GM10266 (cell line): ENCODE measurements around the gene CDYL2.

Experiments used
- DNase-seq: peaks from one replicate; pipeline ENCODE4 v3.0.0; 2012; ENCODE audit errors: extremely low spot score
- TF ChIP-seq, protein P1 (sequence below): IDR thresholded peaks from 2 replicates; pipeline ENCODE4 v1.5.1; 2012; ENCODE audit warnings: mild to moderate bottlenecking, low read depth; ENCODE audit not compliant: control insufficient read depth, insufficient read depth; ENCODE audit errors: missing control alignments

CDYL2 gene

DNA sequence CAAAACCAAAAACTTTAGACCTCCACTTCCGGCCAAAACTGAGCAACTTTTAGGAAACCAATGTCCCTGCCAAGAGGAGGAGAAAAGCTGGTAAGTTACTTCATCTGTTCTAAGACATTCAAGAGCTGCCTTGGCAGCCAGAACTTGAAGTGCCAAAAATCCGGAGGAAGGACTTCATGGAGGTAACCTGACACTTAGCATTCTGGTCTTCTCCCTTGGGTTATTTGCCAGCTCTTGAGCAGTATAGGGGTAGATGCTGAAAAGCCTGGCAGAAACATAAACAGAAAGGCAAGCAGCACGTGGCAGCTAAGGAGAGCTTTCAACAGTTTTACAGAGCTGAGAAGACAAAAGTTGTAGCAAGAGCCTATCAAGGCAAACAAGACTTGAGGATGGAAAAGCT lies 53.2 kb downstream of the CDYL2 start:
- TF ChIP-seq, protein P1, sequence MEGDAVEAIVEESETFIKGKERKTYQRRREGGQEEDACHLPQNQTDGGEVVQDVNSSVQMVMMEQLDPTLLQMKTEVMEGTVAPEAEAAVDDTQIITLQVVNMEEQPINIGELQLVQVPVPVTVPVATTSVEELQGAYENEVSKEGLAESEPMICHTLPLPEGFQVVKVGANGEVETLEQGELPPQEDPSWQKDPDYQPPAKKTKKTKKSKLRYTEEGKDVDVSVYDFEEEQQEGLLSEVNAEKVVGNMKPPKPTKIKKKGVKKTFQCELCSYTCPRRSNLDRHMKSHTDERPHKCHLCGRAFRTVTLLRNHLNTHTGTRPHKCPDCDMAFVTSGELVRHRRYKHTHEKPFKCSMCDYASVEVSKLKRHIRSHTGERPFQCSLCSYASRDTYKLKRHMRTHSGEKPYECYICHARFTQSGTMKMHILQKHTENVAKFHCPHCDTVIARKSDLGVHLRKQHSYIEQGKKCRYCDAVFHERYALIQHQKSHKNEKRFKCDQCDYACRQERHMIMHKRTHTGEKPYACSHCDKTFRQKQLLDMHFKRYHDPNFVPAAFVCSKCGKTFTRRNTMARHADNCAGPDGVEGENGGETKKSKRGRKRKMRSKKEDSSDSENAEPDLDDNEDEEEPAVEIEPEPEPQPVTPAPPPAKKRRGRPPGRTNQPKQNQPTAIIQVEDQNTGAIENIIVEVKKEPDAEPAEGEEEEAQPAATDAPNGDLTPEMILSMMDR, result no peak
- no peak for DNase-seq

DNA sequence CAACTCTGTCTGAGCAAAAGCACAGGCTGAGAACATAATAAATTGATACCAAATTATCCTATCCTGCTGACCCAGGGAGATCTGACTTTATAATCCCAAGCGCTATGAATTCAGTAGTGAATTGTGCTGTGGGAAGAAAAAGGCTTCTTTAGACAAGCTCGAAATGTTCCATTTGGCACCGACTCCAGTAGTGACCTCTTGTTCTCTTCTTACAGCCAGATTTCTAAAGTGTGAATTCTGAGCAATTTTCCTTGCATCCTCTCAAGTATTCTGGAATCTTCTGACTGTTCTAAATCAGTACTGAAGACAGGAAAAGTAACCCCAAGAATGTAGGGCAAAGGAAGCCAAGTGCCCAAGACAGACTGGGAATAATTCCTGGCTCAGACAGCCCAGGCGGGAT lies 58.2 kb downstream of the CDYL2 start:
- TF ChIP-seq, protein P1, result no peak
- DNase-seq, result no peak

DNA sequence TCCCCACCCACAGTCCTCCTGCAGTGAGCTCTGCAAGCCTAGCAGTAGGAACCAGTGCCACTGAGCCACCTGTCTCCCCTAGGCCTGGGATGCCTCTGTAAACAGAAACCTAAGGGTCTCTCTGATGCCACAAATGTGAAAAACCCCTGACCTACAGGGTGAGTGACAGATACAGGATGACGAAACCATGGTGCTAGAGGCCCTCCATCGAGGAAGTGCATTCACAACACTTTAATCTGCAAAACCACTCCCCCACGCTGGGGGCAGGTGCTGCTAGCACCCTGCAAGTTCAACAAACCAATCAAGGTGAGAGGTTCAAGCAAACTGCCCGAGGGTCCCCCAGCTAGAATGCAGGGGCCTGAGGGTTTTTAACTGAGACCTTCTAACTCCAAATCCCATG lies 59.5 kb downstream of the CDYL2 start:
- DNase-seq, result no peak
- TF ChIP-seq, protein P1, result no peak

DNA sequence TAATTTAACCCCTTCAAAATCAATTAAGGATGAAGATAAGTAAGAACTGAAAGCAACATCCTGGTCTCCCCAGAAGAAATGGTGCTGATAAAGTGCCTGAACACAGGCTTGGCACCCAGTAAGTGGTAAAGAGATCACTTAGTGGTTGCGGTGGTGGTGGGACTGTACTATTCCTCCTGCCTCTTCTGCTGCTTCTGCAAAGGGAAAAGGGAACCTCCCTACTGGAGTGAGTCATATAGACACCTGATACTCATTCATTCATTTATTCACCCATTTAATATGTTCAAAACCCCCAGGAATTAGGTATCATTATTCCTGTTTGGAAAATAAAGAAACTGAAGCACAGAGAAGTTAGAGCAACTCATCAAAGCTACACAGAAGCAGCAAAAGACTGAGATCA lies 60.6 kb downstream of the CDYL2 start:
- TF ChIP-seq, protein P1, result no peak
- no peak for DNase-seq

DNA sequence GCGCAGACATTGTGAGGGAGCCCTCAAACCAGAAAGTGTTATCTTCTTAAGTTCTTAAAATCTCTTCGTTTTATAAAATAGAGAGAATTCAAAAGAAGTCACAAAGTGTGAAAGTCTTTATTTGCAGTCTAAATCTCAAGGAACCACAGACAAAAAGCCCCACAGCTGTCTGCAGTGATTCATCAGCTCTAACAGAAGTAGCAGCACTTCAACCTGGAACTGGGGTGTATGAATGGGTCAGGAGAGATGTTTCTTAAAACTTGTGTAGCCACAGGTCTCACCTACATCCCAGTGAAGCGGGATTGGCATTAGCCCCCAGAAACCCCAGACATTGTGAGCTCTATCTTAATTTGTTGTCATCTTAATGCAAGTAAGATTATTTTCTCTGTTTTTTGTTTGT lies 61.1 kb downstream of the CDYL2 start:
- no peak for DNase-seq

DNA sequence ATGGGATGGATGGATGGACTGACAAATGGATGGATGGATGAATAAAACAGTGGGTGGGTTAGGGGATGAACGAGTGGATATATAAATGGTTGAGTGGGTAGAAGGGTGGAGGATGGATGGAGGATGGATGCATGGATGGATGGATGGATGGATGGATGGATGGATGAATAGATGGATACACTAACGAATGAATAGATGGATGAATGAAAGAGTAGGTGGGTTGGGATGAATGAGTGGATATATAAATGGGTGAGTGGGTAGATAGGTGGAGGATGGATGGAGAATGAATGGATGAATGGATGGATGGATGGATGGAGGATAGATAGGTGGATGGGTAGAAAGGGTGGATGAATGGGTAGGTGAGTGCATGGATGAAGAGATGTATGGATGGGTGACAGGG lies 62.1 kb downstream of the CDYL2 start:
- no peak for DNase-seq
- TF ChIP-seq, protein P1, result no peak

More for the DNA sequence above, 61.1 kb downstream of the CDYL2 start:
- TF ChIP-seq, protein P1, result no peak

DNA sequence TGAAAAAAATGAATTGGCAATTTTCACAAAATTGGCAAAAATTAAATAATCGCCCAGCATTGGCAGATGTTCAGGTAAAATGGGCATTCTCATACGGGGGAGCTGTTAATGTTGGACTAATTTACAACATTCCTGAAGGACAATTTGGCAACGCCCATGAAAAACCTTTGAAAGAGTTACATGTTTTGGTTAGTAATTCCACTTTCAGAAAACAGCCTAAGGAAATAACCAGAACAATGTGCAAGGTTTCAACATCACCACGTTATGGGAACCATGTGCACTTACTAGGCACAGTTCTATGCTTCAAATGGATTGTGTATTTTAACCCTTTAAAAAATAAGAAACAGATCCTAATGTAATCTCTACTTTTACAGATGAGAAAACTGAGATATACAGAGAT lies 62.7 kb downstream of the CDYL2 start:
- DNase-seq, result no peak
- TF ChIP-seq, protein P1, result no peak
